Measurements from ENCODE around the gene FER.
"Not testable (repeated sequence)": the region's sequence is repeated elsewhere in the genome, so short reads cannot be mapped to it uniquely, and the experiment has no call there.

FER gene

DNA sequence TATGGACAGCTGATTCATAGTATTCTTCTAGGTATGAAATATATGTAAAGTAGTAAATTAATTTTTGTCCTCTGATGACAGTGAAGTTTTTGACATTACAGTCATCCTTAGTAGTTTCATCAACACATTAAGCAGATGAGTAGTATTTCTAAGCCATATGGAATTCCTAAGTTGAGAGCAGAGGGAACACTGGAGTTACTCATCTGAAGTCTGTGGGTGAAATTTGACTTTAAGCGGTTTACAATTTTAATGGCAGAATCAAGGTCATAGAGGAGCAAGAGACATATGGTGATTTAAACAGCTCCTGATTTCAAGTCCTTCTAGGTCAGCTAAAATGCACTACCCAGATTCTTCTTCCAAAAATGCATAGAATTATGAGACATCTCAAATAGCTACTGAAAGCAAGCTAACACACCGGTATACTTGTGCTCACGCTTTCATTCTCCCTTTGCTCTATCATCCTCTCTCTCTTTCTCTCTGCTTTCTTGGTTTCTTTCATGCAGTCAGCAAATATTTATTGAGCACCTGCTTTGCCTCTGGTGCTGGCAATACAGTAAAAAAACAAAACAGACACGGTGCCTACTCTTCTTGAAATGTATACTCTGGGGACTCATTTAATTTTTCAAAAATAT, 235.9 kb downstream of the FER start:
- no peak for DNase-seq

DNA sequence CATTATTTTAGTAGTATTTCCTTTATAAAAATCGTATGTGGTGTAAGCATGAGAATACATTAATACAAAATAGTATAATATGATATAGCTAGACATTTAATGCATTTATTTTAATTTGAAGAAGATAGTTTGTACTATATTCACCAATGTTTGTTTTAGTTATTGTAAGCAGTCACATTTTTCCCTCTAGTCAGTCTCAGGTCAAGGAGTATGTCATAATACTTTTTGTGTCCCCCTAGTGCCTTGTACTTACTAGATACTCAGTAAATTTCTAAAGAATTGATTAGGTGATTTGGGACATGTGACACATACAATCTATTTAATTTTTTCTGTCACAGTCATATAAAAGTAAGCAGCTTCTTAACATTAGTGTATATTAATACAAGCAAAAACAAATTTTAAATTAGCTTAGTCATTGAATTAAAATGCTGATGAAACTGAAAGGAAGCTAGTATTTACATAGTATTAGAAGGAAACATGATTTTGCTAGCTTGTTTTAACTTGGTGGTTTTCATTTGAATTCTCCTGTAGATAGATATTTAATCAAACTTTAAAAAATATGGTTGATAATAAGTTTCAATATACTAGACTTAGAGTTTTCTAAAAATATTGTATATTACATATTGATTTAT, 242.2 kb downstream of the FER start:
- DNase-seq, result no peak

DNA sequence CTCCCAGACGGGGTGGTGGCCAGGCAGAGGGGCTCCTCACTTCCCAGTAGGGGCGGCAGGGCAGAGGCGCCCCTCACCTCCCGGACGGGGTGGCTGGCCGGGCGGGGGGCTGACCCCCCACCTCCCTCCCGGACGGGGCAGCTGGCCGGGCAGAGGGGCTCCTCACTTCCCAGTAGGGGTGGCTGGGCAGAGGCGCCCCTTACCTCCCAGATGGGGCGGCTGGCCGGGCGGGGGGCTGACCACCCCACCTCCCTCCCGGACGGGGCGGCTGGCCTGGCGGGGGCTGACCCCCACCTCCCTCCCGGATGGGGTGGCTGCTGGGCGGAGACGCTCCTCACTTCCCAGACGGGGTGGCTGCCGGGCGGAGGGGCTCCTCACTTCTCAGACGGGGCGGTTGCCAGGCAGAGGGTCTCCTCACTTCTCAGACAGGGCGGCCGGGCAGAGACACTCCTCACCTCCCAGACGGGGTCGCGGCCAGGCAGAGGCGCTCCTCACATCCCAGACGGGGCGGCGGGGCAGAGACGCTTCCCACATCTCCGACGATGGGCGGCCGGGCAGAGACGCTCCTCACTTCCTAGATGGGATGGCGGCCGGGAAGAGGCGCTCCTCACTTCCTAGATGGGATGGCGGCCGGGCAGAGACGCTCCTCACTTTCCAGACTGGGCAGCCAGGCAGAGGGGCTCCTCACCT, 244.8 kb downstream of the FER start:
- not testable (repeated sequence) for DNase-seq

DNA sequence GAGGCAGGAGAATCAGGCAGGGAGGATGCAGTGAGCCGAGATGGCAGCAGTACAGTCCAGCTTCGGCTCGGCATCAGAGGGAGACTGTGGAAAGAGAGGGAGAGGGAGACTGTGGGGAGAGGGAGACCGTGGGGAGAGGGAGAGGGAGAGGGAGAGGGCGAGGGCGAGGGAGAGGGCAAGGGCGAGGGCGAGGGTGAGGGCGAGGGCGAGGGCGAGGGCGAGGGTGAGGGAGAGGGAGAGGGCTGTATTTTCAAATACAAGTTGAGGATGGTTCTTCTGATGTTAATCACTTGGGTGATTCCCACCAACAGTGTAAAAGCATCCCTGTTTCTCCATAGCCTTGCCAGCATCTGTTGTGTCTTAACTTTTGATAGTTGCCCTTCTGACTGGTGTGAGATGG, 245.7 kb downstream of the FER start:
- not testable (repeated sequence) for DNase-seq

DNA sequence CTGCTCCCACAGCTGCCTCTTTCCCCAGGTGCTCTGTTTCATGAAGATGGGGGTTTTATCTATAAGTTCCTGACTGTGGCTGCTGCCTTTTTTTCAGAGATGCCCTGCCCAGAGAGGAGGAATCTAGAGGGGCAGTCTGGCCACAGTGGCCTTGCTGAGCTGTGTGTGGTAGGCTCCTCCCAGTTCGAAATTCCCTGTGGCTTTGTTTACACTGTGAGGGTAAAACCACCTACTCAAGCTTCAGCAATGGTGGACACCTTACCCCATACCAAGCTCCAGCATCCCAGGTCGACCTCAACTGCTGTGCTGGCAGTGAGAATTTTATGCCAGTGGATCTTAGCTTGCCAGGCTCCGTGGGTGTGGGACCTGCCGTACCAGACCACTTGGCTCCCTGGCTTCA, 250.0 kb downstream of the FER start:
- no peak for DNase-seq

DNA sequence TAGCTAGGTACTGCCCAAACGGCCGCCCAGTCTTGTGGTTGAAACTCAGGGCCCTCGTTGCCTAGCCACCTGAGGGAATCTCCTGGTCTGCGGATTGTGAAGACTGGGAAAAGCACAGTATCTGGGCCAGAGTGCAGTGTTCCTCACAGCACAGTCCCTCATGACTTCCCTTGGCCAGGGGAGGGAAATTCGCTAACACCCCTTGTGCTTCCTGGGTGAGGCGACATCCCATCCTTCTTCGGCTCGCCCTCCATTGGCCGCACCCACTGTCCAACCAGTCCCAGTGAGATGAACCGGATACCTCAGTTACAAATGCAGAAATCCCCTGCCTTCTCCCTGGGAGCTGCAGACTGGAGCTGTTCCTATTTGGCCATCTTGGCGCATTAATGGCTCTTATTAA, 250.5 kb downstream of the FER start:
- no peak for DNase-seq

DNA sequence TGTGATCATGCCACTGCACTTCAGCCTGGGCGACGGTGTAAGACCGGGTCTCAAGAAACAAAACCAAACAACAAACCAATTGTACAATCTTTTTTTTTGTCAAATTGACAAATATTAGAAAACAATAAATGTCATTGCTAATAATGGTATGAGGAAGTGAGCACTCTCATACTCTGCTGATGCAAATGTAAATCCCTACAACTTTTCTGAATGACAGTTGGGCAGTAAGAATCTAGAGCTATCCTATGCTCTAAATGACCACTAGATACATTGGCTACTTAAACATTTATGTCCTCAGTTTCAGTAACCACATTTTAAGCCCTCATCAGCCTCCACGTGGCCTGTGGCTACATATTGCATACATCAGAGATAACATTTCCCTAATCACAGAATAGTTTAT, 256.2 kb downstream of the FER start:
- no peak for DNase-seq

DNA sequence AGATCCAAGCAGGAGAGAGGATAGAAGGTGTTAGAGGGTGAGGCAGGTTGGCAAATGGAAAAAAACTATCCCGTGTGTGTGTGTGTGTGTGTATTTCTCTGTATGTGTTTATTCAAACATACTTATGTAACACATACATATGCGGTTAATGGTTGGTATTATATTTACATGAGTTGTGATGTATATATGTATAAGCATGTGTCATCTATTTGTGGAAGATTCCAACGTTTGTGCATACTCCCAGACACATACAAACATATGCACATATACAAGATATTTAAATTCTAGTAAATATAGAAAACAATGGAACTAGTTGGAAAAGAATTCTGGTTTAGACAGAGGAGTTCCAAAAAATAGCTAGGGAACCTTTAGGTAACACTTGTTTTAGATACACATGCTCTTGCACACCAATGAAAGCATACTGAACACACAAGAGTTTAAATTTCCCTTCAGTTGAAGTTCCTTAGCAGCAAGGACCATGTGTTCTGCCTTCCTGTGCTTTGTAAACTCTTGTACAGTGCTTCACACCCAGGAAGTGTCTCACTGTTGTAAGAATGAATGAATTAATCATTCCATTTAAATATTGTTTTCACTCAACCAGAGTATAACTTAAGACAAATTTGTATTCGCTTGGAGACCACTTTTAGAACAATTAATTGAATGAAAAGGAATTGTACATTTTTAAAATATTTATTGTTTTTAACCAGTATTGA, 257.8 kb downstream of the FER start:
- DNase-seq, result no peak

DNA sequence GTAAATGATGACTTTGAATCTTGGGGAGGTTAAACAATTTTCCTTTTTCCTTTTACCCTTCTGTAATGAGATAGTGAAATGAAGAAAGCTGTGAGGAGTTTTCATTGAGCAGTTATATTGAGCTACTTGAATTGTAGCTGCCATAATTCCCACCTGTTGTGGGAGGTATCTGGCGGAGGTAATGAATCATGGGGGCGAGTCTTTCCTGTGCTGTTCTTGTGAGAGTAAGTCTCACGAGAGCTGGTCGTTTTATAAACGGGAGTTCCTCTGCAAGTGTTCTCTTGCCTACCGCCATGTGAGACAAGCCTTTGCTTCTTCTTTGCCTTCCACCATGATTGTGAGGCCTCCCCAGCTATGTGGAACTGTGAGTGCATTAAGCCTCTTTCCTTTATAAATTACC, 258.4 kb downstream of the FER start:
- no peak for DNase-seq

DNA sequence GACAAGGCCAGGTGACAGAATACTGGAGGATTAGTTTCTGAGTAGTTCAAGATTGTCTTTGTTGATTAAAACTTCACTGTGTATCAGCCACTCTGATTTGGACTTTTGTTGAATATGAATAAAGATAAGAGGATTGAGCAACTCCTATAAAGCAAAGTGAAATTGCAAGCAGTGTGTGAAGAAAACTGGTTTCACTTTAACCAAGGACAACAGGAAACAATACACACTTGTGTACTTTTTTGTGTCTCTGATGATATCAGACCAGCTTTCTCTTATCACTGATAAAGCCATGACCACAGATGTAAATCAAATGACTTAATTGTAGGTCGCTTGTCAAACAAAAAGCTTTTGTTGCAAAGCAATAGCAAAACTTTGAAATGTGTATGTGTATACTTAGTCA, 268.6 kb downstream of the FER start:
- no peak for DNase-seq

DNA sequence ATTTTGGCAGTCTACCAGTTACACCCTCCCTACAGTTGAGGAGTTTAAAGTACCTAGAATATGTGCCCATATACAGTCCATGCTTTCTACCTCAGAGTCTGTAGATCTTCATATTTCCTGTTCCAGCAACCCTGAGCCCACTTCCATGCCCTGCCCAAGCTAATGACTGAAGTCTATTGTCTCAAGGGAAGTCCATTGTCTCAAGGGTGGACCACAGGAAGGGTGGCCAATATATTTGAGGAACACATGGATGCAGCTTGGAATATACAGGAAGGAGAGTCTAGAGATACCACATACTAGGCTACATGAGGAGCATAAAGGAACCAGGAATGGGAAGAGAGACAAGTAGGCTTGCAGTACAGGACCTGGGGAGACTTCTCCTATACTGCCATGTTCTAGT, 274.4 kb downstream of the FER start:
- no peak for DNase-seq

DNA sequence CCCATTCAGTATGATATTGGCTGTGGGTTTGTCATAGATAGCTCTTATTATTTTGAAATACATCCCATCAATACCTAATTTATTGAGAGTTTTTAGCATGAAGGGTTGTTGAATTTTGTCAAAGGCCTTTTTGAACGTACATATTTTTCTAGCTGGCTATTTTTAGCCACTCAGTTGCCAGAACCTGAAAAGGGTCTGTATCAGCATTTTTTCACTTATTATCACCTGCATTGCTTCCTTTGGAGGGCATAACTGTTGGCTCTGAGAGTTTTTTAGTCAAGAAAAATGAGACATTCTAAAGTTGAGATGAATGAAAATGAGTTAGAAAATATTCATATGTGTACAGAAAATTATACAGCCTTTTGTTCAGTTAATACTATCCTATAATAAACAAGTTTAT, 278.0 kb downstream of the FER start:
- not testable (repeated sequence) for DNase-seq

DNA sequence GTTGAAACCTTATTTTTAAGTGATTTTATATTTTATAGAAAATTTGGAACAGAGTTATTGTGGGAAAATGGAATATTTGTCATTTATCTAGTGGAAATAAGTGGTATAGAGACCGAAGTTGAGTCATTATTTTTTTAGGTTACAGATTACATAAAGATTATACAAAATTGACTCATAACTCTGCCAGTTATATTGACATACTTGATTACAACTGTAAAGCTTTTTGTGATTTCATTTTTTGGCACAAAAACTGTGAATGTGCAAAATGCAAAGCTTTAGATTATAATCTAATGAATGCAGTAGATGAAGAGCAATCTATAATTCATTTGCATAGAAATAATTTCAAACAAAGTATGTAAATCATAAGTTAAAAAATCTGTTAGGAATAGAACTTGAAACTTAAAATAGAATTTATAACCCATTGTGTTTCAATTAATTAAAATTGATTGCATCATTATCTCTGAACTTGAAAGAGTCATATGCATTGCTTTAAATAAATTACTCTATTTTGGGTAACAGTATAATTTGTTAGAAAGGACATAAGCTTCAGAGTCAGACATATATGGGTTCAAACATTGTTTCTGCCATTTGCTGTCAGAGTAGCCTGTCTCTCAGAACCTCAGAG, 280.4 kb downstream of the FER start:
- DNase-seq, result no peak

DNA sequence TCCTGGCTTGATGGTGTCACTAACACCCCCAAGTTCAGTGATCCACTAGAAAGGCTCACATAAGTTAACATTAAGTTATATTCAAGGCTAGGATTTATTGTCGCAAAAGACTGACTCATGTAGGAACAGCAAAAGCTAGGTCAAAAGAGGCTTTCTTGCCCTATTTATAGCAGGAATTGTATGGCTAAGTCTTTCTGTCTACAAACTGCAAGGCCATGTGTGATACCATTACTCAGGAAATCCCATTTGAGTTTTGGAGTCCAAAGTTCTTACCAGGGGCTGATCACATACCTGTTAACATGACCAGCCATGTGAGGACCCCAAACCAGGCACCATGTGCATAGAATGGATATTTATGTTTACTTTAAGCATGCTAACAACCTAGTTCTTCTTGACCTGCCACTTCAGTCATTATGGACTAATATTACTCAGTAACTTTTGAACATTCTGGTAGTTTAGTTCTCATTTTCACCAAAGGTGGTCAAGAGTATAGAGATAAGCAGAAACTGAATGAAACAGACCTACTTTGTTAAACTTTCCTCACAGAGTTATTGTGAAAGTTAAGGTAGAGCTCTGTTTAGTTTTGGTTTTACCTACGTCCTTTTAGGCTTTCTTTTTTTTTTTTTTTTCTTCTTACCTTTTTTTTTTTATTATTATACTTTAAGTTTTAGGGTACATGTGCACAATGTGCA, 281.1 kb downstream of the FER start:
- DNase-seq, result no peak

DNA sequence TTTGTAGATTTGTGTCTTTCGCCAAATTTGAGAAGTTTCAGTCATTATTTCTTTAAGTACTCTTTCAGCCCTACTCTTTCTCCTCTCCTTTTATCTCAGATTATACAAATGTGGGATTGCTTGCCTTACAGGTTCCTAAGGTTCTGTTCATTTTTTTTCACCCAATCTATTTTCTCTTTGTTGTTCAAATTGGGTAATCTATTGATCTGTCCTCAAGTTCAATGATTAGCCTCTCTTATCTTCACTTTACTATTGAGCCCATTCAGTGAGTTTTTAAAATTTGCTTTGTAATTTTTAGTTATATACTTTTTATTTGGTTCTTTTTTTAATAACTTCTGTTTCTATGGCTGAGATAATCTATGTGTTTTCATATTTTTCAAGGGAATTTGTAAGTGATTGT, 282.1 kb downstream of the FER start:
- DNase-seq, result no peak

DNA sequence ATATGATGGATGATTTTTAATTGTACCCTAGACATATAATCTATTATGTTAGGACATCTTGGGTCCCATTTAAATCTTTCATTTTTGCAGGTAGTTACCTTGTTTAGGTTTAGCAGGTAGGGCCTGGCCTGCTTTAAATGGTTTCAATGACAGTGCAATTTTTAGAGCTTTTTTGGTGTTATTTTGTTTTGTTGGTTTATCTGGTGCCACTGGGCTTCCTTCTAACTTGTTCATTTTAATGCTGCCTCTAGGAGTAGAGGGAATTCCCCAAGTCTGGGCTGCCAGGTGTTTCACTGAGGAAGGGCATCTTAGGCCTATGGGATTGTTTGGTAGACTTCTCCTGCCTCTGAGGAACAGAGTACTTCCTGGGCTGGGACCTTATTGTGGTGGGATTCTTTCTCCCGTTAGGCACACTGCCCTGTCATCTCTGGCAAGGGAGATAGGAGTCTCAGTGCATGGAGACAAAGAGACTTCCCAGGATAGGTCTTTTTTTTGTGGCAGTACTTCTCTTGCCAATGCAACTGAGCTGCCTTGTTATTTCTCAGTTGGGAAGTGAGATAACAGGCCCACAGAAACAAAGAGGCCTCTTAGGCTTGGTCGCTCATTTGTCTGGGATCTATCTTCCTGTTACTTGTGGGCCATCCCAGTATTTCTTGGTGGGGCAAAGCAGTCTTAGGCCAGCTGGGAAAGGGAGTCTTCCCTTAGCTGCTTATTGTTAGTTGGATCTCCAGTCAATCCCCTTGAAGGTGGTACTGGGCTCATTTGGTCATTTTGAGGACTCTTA, 282.9 kb downstream of the FER start:
- no peak for DNase-seq

DNA sequence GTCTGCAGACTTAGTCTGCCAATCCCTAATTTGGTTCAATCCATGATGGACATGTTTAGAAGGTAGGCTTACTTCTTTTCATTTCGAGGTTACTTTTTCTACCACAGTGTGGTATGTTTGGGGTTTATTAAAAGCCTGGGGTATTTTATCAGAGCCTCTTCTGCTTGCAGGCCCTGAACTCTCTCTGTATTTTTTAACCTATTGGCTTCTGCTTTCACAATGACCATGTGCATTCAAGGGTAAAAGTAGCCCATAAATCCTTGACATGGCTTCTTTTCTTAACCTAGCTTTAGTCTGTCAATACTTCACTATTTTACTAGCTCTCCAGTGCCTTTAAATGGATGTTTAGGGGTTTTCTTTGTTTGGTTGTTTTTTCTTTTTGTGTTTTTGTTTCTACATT, 286.6 kb downstream of the FER start:
- DNase-seq, result no peak

DNA sequence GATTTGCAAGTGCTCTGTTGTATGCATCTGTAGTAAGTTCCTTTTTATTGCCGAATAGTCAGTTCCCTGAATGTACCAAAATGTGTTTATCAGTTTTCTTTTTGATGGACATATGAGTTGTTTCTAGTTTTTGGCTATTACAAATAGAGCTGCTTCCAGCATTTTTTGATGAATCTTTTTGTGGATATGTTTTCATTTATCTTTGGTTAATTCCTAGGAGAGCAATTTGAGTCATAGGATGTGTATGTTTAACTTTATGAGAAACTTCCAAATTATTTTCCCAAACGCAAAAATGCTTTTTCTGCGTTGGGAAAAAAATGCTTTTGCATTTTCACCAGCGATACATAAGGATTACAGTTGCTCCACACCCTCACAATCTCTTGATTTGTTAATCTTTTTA, 287.7 kb downstream of the FER start:
- no peak for DNase-seq

DNA sequence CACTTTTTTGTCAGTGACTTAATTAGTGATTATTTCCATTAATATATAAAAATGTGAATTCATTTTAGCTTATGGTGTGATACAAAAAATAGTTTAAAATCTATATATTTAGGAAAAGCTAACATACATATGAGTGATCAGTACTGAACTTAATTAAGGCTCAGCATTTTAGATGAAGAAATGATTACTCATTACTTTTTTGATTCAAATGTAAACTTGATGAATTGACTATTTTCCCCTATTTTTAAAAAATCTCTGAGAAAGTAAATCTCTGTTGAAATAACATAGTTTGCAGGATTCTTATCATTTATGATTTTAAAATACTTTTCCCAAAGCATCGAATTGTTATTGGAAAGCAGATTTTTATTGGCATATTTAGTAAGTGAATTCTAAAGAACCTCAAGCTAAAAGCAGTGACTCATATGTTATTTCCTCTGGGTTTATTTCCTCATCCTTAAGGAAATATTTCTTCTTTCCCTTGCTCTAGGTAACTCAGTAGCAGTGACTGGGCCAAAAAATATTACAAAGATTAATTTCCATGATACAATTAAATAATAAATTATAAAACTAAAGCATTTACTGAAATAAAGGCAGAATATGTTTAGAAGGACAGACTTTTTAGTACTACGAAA, 290.6 kb downstream of the FER start:
- DNase-seq, result no peak

DNA sequence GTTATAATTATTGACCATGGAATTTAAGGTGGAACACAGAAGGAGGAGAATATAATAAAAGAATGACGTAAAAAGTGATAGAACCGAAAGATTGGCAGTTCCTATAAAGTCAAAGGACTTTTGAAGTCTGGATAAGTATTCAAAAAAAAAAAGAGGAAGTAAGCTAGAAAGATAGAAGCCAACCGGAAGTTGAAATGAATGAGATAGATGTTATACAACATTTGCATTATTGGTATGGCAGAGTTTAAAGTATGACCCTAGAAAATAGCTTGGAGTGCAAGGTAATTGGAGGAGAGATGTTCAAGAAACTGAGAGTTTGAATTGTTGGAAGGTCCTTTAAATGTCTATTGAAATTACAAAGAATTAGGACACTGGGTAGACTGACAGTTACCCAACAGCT, 293.6 kb downstream of the FER start:
- DNase-seq, result no peak

DNA sequence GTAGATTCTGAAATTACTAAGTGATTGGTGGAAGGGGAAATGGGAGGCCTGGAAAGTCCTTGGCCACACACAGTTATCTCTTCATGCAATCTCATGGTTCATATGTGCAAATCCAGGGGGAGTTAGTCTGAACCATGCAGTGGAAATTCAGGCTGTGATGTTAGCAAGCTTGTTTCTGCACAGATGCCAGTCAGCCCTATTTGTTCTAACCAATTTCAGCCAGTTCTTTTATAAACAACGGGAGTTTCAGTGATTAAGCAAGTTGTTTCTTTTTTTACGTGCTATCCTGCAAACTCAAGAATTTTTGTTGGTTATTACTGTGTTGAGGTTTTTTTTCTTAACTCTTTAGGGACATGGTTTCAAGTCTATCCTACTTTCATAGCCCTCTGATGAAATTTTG, 298.0 kb downstream of the FER start:
- DNase-seq, result no peak

DNA sequence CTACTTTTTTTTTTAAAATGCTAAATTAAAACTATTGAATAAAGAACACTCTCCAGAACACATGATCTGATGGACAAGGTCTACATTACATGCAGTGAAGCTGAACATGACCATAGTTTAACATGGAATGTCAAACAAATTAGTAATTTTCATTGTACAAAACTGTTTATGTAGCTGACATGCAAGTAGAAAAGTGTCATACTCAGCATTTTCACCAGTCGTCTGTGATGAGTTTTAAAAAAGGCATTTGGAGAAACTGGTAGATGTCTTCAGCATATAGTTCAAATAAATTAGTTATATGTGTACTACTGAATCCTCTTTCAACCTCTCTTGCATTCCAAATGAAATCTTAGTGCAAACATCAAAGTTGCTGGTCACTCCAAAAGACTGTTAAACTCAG, 301.9 kb downstream of the FER start:
- DNase-seq, result no peak
